ENCODE results near the gene LHB.

LHB gene

DNA sequence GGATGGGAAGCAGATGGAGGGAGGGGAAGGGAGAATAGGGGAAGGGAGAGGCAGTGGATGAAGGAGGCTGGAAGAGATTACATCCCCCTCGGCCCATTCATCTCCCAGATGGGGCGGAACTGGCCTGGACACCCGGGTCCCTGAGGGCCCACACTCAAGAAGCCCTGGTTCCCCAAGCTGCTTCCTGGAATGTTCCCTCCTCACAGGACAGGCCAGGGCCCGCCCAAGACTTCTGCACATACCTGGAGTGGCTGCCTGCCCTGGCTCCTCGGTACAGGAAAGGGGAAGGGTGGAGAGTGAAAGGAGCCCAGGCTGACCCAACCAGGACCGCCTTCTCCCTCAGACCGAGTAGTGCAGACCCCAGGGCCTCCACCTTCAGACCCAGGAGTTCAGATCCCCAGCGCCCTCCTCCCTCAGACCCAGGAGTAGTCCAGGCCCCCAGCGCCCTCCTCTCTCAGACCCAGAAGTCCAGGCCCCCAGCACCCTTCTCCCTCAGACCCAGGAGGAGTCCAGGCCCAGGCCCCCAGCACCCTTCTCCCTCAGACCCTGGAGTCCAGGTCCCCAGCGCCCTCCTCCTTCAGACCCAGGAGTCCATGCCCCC lies 47.2 kb upstream of the LHB start:
- H3K4me1 ChIP-seq (ENCODE audit: insufficient read depth, low read length, severe bottlenecking): no peaks in the 10 kb centered on the region
- H3K9me2 ChIP-seq (ENCODE audit: low read depth, low read length): no peaks in the 10 kb centered on the region
- no peak overlapping the region for H2AFZ ChIP-seq (ENCODE audit: low read length)
- no peaks in the 10 kb centered on the region for H3K79me2 ChIP-seq (ENCODE audit: insufficient read depth, low read length)
- H3K27me3 ChIP-seq (ENCODE audit: insufficient read depth, low read length): peaks cover 12% of the 10 kb centered on the region
- TF ChIP-seq, protein P1, sequence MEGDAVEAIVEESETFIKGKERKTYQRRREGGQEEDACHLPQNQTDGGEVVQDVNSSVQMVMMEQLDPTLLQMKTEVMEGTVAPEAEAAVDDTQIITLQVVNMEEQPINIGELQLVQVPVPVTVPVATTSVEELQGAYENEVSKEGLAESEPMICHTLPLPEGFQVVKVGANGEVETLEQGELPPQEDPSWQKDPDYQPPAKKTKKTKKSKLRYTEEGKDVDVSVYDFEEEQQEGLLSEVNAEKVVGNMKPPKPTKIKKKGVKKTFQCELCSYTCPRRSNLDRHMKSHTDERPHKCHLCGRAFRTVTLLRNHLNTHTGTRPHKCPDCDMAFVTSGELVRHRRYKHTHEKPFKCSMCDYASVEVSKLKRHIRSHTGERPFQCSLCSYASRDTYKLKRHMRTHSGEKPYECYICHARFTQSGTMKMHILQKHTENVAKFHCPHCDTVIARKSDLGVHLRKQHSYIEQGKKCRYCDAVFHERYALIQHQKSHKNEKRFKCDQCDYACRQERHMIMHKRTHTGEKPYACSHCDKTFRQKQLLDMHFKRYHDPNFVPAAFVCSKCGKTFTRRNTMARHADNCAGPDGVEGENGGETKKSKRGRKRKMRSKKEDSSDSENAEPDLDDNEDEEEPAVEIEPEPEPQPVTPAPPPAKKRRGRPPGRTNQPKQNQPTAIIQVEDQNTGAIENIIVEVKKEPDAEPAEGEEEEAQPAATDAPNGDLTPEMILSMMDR (IDR thresholded peaks at IDR 0.05; ENCODE audit: low read length): no peak
- no peak for TF ChIP-seq EZH2 (IDR thresholded peaks at IDR 0.05; ENCODE audit: borderline replicate concordance, low read length)
- no peaks in the 10 kb centered on the region for H4K20me1 ChIP-seq (ENCODE audit: insufficient read depth, low read length)
- H3K27ac ChIP-seq (ENCODE audit: low read depth, low read length, poor library complexity, severe bottlenecking): no peak overlapping the region
- no peak overlapping the region for H3K4me2 ChIP-seq (ENCODE audit: low read length)
- H3K9ac ChIP-seq (ENCODE audit: low read length): no peak overlapping the region
- H3F3A ChIP-seq (ENCODE audit: insufficient read depth, low read length): no peaks in the 10 kb centered on the region
- no peaks in the 10 kb centered on the region for H3K9me3 ChIP-seq (ENCODE audit: low read length)
- H3K4me3 ChIP-seq (ENCODE audit: low read depth, low read length, poor library complexity, severe bottlenecking): no peak overlapping the region
- no peaks in the 10 kb centered on the region for H3K36me3 ChIP-seq (ENCODE audit: insufficient read depth, low read length)

- Histone ChIP-seq H3K36me3 (ENCODE audit: insufficient read depth, low read length) (no peaks in the 10 kb centered on the region), H3K27ac (ENCODE audit: low read depth, low read length, poor library complexity, severe bottlenecking) (no peak overlapping the region), H3K9ac (ENCODE audit: low read length) (no peak overlapping the region), H4K20me1 (ENCODE audit: insufficient read depth, low read length) (no peaks in the 10 kb centered on the region), H2AFZ (ENCODE audit: low read length) (no peak overlapping the region), H3K27me3 (ENCODE audit: insufficient read depth, low read length) (peaks cover 10% of the 10 kb centered on the region; the same call in 1 of the 2 replicates), H3K4me3 (ENCODE audit: low read depth, low read length, poor library complexity, severe bottlenecking) (no peak overlapping the region), H3K4me2 (ENCODE audit: low read length) (no peak overlapping the region), H3F3A (ENCODE audit: insufficient read depth, low read length) (no peaks in the 10 kb centered on the region), H3K79me2 (ENCODE audit: insufficient read depth, low read length) (no peaks in the 10 kb centered on the region), H3K9me3 (ENCODE audit: low read length) (no peaks in the 10 kb centered on the region), H3K4me1 (ENCODE audit: insufficient read depth, low read length, severe bottlenecking) (peaks cover 2% of the 10 kb centered on the region), H3K9me2 (ENCODE audit: low read depth, low read length) (no peaks in the 10 kb centered on the region)
- TF ChIP-seq, protein P1 (IDR thresholded peaks at IDR 0.05; ENCODE audit: low read length): no peak
- no peak for TF ChIP-seq EZH2 (IDR thresholded peaks at IDR 0.05; ENCODE audit: borderline replicate concordance, low read length)
These were observed 44.6 kb upstream of the LHB start for GRCh38 chr19:49061445-49061844.

DNA sequence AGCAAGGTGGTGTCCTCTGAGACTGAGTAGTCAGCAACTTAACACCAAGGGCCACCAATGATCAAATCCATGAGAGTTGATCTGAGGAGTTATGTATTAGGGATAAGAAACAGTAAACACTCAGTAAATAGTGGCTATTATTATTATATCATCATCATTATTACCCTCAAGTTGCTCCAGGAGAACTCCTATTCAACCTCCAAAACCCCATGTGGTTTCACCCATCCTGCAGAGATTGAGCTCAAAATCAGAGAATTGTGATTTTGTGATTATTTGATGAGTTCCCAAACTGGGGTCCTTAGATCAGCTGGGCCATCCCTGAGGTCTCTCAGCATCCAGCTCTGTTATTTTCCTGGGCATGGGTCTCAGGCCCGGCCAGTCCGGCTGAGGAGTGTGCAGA lies 44.1 kb upstream of the LHB start:
- Histone ChIP-seq H3K27me3 (ENCODE audit: insufficient read depth, low read length) (peaks cover 10% of the 10 kb centered on the region; the same call in 1 of the 2 replicates), H3K9me3 (ENCODE audit: low read length) (no peaks in the 10 kb centered on the region), H3K9me2 (ENCODE audit: low read depth, low read length) (no peaks in the 10 kb centered on the region), H4K20me1 (ENCODE audit: insufficient read depth, low read length) (no peaks in the 10 kb centered on the region), H2AFZ (ENCODE audit: low read length) (no peak overlapping the region), H3K79me2 (ENCODE audit: insufficient read depth, low read length) (no peaks in the 10 kb centered on the region), H3K4me3 (ENCODE audit: low read depth, low read length, poor library complexity, severe bottlenecking) (no peak overlapping the region), H3K4me1 (ENCODE audit: insufficient read depth, low read length, severe bottlenecking) (peaks cover 4% of the 10 kb centered on the region), H3K27ac (ENCODE audit: low read depth, low read length, poor library complexity, severe bottlenecking) (no peak overlapping the region), H3K36me3 (ENCODE audit: insufficient read depth, low read length) (no peaks in the 10 kb centered on the region), H3K9ac (ENCODE audit: low read length) (no peak overlapping the region), H3K4me2 (ENCODE audit: low read length) (no peak overlapping the region), H3F3A (ENCODE audit: insufficient read depth, low read length) (no peaks in the 10 kb centered on the region)
- TF ChIP-seq EZH2 (IDR thresholded peaks at IDR 0.05; ENCODE audit: borderline replicate concordance, low read length): no peak
- TF ChIP-seq, protein P1 (IDR thresholded peaks at IDR 0.05; ENCODE audit: low read length): no peak
